SJSA1 (cell line): ENCODE results near the gene FHIP1B. TPM values are rescaled to one million over a fixed set of nuclear protein-coding genes. Genes with fewer than 3 reads are reported as not detected.

Source experiments
- DNase-seq, 2 experiments: peaks; one replicate each; pipeline ENCODE4 v3.0.0-alpha.2; 2015 to 2020; ENCODE audit warnings: low spot score in 2 of 2, low read depth in 1 of 2
- H3K27ac ChIP-seq: fragments of 250-450 bp; sonication (Bioruptor Pico); 2 replicates; pipeline ENCODE4 v1.5.1; 2020; ENCODE audit warnings: mild to moderate bottlenecking, moderate library complexity
- H3K27me3 ChIP-seq: fragments of 250-450 bp; sonication (Bioruptor Pico); replicated peaks from 2 replicates; pipeline ENCODE4 v1.5.1; 2020; ENCODE audit warnings: mild to moderate bottlenecking, moderate library complexity
- H3K36me3 ChIP-seq: fragments of 250-450 bp; sonication (Bioruptor Pico); 2 replicates; pipeline ENCODE4 v1.5.1; 2020; ENCODE audit warnings: mild to moderate bottlenecking
- H3K4me1 ChIP-seq: fragments of 250-450 bp; sonication (Bioruptor Pico); replicated peaks from 2 replicates; pipeline ENCODE4 v1.6.1; 2021; ENCODE audit warnings: mild to moderate bottlenecking
- H3K4me3 ChIP-seq: fragments of 250-450 bp; sonication (Bioruptor Pico); 2 replicates; pipeline ENCODE4 v1.5.1; 2020; ENCODE audit warnings: mild to moderate bottlenecking
- H3K9me3 ChIP-seq: fragments of 250-450 bp; sonication (Bioruptor Pico); replicated peaks from 2 replicates; pipeline ENCODE4 v1.5.1; 2020; ENCODE audit warnings: mild to moderate bottlenecking
- total RNA-seq: library from RNA; depleted of rRNA; stranded (reverse); fragments of >200 nt; shearing (Covaris generic); gene quantifications from 2 replicates; pipeline ENCODE4 v1.2.3, GENCODE V29; 2014

The FHIP1B gene
- total RNA-seq, 1 experiment from 2014 or later = 10.0 TPM

DNA sequence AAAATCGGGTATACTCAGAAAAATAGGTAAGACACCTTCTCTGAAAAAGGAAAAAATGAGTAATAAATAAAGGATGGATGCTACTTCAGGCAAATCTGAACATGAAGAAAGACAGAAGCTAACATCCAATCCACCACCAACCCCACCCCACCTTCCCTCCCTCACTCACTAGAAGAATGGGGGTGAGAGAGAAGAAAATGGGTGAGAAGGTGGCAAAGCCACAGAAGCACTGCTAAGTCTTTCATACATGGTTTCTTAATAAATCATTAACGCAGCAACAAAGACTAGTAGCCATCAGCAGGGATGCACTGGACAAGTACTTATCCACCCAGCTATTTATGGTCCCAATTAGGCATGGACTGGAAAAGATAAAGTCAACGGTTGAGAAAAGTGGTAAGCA lies 5.9 kb downstream of the FHIP1B start:
- H3K27me3 ChIP-seq = no peaks in the 10 kb centered on the region
- no peaks in the 10 kb centered on the region for H3K4me1 ChIP-seq
- no peaks in the 10 kb centered on the region for H3K9me3 ChIP-seq
- H3K27ac ChIP-seq = no peak overlapping the region
- no peaks in the 10 kb centered on the region for H3K36me3 ChIP-seq
- DNase-seq = no peak
- no peak overlapping the region for H3K4me3 ChIP-seq

- Histone ChIP-seq H3K4me1 (no peaks in the 10 kb centered on the region), H3K36me3 (no peaks in the 10 kb centered on the region), H3K9me3 (no peaks in the 10 kb centered on the region), H3K27me3 (no peaks in the 10 kb centered on the region), H3K27ac (no peak overlapping the region), H3K4me3 (no peak overlapping the region)
- no peak for DNase-seq
These were observed 8.5 kb downstream of the FHIP1B start for GRCh38 chr11:6225896-6226295.

- Histone ChIP-seq H3K27ac (no peak overlapping the region), H3K4me3 (no peak overlapping the region), H3K9me3 (no peaks in the 10 kb centered on the region), H3K4me1 (no peaks in the 10 kb centered on the region), H3K27me3 (no peaks in the 10 kb centered on the region), H3K36me3 (peaks cover 3% of the 10 kb centered on the region; the same call in 1 of the 2 replicates)
- DNase-seq = no peak
These were observed 9.4 kb downstream of the FHIP1B start for GRCh38 chr11:6225024-6225423.

DNA sequence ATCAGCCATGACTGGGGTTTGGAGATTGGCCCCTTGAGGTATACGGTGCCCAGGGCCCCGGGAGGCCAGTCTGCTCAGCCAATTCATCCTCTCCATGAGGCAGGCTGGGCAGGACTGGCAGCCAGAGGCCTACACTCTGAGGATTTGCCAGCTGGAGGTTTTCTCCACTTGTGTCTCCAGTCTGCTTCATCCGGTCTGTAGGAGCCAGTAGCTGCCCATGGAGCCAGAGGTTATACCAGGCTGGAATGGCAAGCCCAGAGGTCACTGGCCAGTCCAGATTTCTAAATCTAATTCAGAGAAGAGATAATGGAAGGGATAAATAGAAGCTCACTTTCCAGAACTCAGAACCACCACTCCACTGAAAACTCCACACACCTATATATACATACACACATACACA lies 10.0 kb downstream of the FHIP1B start:
- Histone ChIP-seq H3K36me3 (peaks cover 5% of the 10 kb centered on the region; the same call in 1 of the 2 replicates), H3K27me3 (no peaks in the 10 kb centered on the region), H3K4me1 (no peaks in the 10 kb centered on the region), H3K27ac (no peak overlapping the region), H3K4me3 (no peak overlapping the region), H3K9me3 (no peaks in the 10 kb centered on the region)
- DNase-seq = no peak

DNA sequence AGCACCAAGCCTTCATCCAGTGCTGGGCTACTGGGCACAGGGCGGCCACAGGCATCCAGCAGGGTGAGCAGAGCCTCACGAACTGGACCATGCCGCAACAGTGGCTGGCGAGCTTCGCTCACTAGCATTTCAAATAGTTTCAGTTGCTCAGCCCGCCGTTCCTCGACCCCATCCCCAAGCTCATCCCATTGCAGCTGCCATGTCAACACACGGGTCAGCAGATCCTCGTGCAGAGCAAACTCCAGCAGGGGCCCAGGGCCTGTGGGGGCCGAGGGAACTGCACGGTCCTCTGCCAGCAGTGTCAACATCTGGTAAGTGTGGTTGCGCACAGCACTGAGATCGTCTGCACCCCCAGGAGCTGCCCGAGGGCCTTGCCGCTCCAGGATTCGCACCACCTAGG lies 10.6 kb downstream of the FHIP1B start:
- no peak for DNase-seq

GRCh38 chr11:6219359-6219758 lies 15.1 kb downstream of the FHIP1B start:
- no peak overlapping the region for H3K27ac ChIP-seq

More for the DNA sequence above, 10.6 kb downstream of the FHIP1B start:
- Histone ChIP-seq H3K27ac (no peak overlapping the region), H3K27me3 (no peaks in the 10 kb centered on the region), H3K4me1 (no peaks in the 10 kb centered on the region), H3K4me3 (no peak overlapping the region), H3K9me3 (no peaks in the 10 kb centered on the region), H3K36me3 (peaks cover 5% of the 10 kb centered on the region; the same call in 1 of the 2 replicates)

GRCh38 chr11:6217722-6218121 lies 16.7 kb downstream of the FHIP1B start:
- no peak for DNase-seq
- Histone ChIP-seq H3K4me1 (no peaks in the 10 kb centered on the region), H3K9me3 (no peaks in the 10 kb centered on the region), H3K27me3 (no peaks in the 10 kb centered on the region), H3K36me3 (peaks cover 5% of the 10 kb centered on the region; the same call in 1 of the 2 replicates), H3K4me3 (no peak overlapping the region), H3K27ac (no peak overlapping the region)

More at GRCh38 chr11:6219359-6219758, 15.1 kb downstream of the FHIP1B start:
- H3K4me3 ChIP-seq = no peak overlapping the region
- DNase-seq = no peak
- no peaks in the 10 kb centered on the region for H3K9me3 ChIP-seq
- H3K36me3 ChIP-seq = peaks cover 5% of the 10 kb centered on the region; the same call in 1 of the 2 replicates
- H3K27me3 ChIP-seq = no peaks in the 10 kb centered on the region
- no peaks in the 10 kb centered on the region for H3K4me1 ChIP-seq

DNA sequence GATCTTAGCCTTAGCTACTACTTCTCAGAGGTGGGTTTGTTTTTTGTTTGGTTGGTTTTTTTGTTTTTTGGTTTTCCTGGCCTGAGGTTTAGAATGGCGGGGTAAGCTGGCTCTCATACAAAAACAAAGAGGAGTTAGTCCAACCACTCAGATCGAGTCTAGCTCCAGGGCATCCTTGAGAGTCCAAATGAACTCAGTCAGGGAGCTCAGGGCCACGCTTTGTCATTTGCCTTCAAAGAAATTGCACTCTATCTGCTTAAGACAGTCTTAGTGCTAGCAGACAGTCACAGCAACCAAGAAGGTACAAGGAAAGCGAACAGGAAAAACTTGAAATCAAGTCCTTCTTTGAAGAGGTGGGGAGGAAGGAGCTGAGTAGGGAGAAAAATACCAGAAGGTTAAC lies 17.9 kb downstream of the FHIP1B start:
- Histone ChIP-seq H3K27me3 (no peaks in the 10 kb centered on the region), H3K9me3 (no peaks in the 10 kb centered on the region), H3K27ac (no peak overlapping the region), H3K4me1 (no peaks in the 10 kb centered on the region), H3K36me3 (peaks cover 5% of the 10 kb centered on the region; the same call in 1 of the 2 replicates), H3K4me3 (no peak overlapping the region)
- no peak for DNase-seq

DNA sequence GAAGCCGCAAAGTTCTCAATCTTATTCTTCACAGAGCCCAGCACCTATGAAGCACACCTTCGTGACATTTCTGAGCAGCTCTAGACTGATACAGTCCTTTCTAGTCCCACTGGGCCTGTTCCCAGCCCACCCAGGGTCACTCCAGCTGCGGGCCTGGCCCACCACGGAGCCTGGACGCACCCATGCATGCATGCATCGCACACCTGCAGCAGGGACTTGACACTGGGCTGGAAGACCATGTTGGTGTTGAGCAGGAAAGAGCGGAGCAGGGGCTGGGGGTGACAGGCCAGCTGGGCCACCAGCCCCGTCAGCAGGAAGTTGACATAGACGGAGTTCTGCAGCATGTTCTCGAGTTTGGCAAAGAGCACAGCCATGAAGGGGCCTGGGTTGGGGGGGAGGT lies 19.9 kb downstream of the FHIP1B start:
- Histone ChIP-seq H3K4me1 (no peaks in the 10 kb centered on the region), H3K27me3 (no peaks in the 10 kb centered on the region), H3K27ac (no peak overlapping the region), H3K36me3 (0 out of 2 replicates have a peak, but pooled peaks cover under 1% of the 10 kb centered on the region), H3K9me3 (no peaks in the 10 kb centered on the region), H3K4me3 (no peak overlapping the region)
- no peak for DNase-seq

- no peak for DNase-seq
- H3K27me3 ChIP-seq = no peaks in the 10 kb centered on the region
- no peak overlapping the region for H3K27ac ChIP-seq
- H3K4me1 ChIP-seq = no peaks in the 10 kb centered on the region
- H3K36me3 ChIP-seq = no peaks in the 10 kb centered on the region
- no peaks in the 10 kb centered on the region for H3K9me3 ChIP-seq
- H3K4me3 ChIP-seq = no peak overlapping the region
These were observed 24.0 kb downstream of the FHIP1B start for GRCh38 chr11:6210274-6210955.

DNA sequence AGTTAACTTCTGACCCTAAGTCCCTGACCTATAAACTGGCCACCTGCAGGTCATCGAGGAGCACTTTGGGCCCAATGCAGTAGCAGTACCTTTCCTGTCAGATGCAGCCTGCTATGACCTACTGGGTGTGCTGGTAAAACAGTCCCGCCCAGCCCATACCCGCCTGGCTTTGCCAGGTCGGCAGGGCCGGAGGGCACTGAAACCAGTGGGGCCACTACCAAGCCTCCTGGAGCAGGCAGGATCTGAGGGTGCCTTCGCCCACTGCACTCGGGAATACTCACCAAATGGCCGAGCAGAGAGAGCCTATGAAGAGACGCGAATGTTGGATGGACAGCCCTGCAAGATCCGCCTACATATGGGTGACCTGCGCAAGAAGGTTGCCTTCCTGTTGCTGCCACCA lies 24.6 kb downstream of the FHIP1B start:
- Histone ChIP-seq H3K27ac (no peak overlapping the region), H3K27me3 (no peaks in the 10 kb centered on the region)

DNA sequence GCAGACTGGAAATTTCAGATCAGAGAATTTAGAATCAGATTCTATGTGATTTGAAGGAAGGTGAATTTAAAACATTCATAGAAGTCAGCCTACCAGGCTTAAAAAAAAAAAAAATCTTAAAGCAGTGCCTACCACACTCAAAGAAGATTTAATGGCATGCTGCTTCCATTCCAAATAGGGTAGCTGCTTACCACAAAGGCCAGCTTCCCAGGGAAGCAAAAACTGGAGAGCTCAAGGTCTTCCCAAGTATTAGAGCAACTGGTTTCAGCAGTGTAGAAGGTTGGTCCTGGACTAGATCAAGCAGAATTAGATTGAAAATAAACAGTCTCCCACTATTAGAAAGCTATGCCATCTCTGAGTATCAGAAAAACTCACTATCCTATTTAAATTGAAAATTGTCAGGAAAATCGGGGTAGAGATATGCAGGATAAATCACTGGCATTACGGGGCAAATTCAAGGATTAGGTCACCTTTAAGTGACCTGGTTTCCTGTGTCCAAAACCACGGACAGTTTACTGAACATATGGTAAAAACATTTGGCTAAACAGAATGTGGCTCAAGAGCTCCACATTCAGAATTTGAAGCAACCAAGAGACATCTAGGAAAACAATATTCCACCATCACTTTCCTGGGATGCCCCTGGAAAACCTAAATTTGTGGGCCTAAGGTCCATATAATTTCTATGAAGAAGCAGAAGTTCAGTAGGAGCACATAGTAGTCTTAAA lies 27.8 kb downstream of the FHIP1B start:
- no peak overlapping the region for H3K4me3 ChIP-seq
- no peak for DNase-seq
- H3K9me3 ChIP-seq = no peaks in the 10 kb centered on the region
- no peaks in the 10 kb centered on the region for H3K36me3 ChIP-seq
- no peaks in the 10 kb centered on the region for H3K4me1 ChIP-seq
- no peaks in the 10 kb centered on the region for H3K27me3 ChIP-seq
- no peak overlapping the region for H3K27ac ChIP-seq

More for the DNA sequence above, 24.6 kb downstream of the FHIP1B start:
- H3K36me3 ChIP-seq = no peaks in the 10 kb centered on the region
- H3K9me3 ChIP-seq = no peaks in the 10 kb centered on the region
- H3K4me3 ChIP-seq = no peak overlapping the region
- H3K4me1 ChIP-seq = no peaks in the 10 kb centered on the region
- DNase-seq = no peak

- Histone ChIP-seq H3K9me3 (no peaks in the 10 kb centered on the region), H3K4me3 (no peak within 1 kb of the TSS), H3K27me3 (no peaks in the 10 kb centered on the region), H3K4me1 (no peaks in the 10 kb centered on the region), H3K27ac (no peak within 1 kb of the TSS), H3K36me3 (no peaks in the 10 kb centered on the region)
- DNase-seq = no peak
These were observed 29.1 kb downstream of the FHIP1B start, which contains the start of gene C11orf42 for GRCh38 chr11:6205366-6205765. C11orf42 (plus strand) TSS chr11:6205557; CDS start chr11:6205616, 59 bp downstream.

- Histone ChIP-seq H3K27ac (no peak overlapping the region), H3K9me3 (no peaks in the 10 kb centered on the region), H3K36me3 (no peaks in the 10 kb centered on the region), H3K4me3 (no peak overlapping the region), H3K4me1 (no peaks in the 10 kb centered on the region), H3K27me3 (no peaks in the 10 kb centered on the region)
- no peak for DNase-seq
These were observed 29.7 kb downstream of the FHIP1B start for GRCh38 chr11:6204706-6205105.
